ENCODE data around the gene TEDC1.

The TEDC1 gene

DNA sequence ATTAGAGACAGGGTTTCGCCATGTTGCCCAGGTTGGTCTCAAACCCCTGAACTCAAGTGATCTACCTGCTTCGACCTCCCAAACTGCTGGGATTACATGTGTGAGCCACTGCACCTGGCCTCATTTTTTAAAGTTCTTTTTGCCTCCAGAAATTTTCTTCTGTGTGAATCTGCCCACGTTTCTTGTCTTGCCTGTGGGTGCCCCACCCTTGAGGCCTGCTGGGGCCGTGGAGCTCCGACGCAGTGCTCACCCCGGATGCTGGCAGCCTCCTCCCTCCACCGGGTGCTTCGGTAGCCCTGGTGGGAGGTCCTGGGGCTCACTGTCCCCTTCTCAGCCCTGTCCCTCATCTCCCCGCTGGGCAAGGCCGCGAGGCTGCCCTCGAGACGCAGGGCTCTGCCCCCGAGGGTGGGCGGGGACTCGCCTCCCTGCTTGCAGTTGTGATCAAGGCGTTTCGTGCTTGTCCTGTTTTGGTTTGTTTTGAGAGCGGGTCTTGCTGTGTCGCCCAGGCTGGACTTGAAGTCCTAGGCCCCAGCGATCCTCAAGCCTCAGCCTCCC is 35.9 kb upstream of the TEDC1 start:
- H3K9ac ChIP-seq (ENCODE audit: insufficient read length) = no peak overlapping the region
- H3K27ac ChIP-seq = no peak overlapping the region
- no peak for TF ChIP-seq FOXP2 (optimal IDR thresholded peaks at IDR 0.05; ENCODE audit: control extremely low read depth, extremely low read length, insufficient read depth)
- TF ChIP-seq POLR2AphosphoS5 (IDR thresholded peaks at IDR 0.05; ENCODE audit: borderline replicate concordance, low read depth, low read length) = no peak
- no peak for TF ChIP-seq EZH2 (IDR thresholded peaks at IDR 0.05)
- H3K36me3 ChIP-seq (ENCODE audit: insufficient read depth, low read length) = peaks cover 48% of the 10 kb centered on the region; the same call in 1 of the 2 replicates
- H3K9me3 ChIP-seq (ENCODE audit: low read depth, low read length) = no peaks in the 10 kb centered on the region
- DNase-seq (ENCODE audit: low read depth, low spot score) = no peak
- H3K4me3 ChIP-seq = no peak overlapping the region

GRCh38 chr14:105455766-105456660 is 35.0 kb upstream of the TEDC1 start:
- H3K4me3 ChIP-seq = no peak overlapping the region
- no peak for DNase-seq (ENCODE audit: low read depth, low spot score)
- TF ChIP-seq POLR2AphosphoS5 (IDR thresholded peaks at IDR 0.05; ENCODE audit: borderline replicate concordance, low read depth, low read length) (no peak), EZH2 (IDR thresholded peaks at IDR 0.05) (no peak), FOXP2 (optimal IDR thresholded peaks at IDR 0.05; ENCODE audit: control extremely low read depth, extremely low read length, insufficient read depth) (no peak)
- H3K36me3 ChIP-seq (ENCODE audit: insufficient read depth, low read length) = peaks cover 48% of the 10 kb centered on the region; the same call in 1 of the 2 replicates
- no peaks in the 10 kb centered on the region for H3K9me3 ChIP-seq (ENCODE audit: low read depth, low read length)
- no peak overlapping the region for H3K27ac ChIP-seq
- H3K9ac ChIP-seq (ENCODE audit: insufficient read length) = no peak overlapping the region

DNA sequence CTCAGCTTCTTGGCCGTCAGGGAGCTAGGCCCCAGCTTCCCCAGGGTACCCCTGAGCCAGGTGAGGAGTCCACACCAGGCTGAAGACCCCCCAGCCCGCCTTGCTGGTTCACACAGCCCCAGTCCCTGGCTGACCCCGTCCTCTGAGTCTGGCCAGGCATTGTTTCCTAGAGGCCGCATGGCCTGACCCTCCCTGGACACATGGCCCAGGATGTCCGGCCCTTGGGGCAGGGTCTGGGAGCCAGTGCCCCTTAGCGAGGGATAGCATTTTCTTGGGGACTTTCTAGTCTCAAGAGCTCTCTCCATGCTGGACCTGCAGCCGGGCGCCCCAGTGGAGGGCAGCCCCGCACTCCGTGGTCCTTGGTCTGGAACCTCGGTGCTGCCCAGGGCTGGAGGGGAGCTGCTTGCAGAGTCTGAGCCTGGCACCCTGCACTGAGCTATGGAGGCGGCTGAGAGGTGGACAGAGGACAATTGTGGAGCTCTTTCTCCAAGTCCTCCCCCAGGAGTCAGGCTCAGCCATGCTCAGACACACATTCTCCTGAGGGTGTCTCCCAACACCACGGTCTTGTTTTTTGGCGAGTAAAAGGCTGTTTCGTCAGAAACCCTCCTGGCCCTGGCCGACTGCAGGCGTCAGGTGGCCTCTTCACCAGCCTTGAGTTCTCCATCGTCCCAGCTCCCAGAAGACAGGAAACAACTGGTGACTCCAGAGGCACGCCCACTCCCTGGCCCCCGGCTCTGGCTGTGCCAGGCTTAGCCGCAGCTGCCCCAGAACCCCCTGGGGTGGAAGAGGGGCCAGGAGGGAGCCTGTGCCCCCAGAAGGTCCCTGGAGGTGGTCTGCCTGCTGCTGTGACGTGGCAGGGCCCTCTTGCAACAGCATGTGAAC is 34.1 kb upstream of the TEDC1 start:
- H3K4me3 ChIP-seq = no peak overlapping the region
- DNase-seq (ENCODE audit: low read depth, low spot score) = no peak
- TF ChIP-seq POLR2AphosphoS5 (IDR thresholded peaks at IDR 0.05; ENCODE audit: borderline replicate concordance, low read depth, low read length) = no peak
- no peak for TF ChIP-seq FOXP2 (optimal IDR thresholded peaks at IDR 0.05; ENCODE audit: control extremely low read depth, extremely low read length, insufficient read depth)
- no peak for TF ChIP-seq EZH2 (IDR thresholded peaks at IDR 0.05)
- H3K36me3 ChIP-seq (ENCODE audit: insufficient read depth, low read length) = peaks cover 51% of the 10 kb centered on the region; the same call in 1 of the 2 replicates
- no peak overlapping the region for H3K27ac ChIP-seq
- no peaks in the 10 kb centered on the region for H3K9me3 ChIP-seq (ENCODE audit: low read depth, low read length)
- no peak overlapping the region for H3K9ac ChIP-seq (ENCODE audit: insufficient read length)

GRCh38 chr14:105458010-105458409 is 33.0 kb upstream of the TEDC1 start:
- Histone ChIP-seq H3K36me3 (ENCODE audit: insufficient read depth, low read length) (peaks cover 49% of the 10 kb centered on the region; the same call in 1 of the 2 replicates), H3K27ac (no peak overlapping the region), H3K4me3 (no peak overlapping the region), H3K9me3 (ENCODE audit: low read depth, low read length) (no peaks in the 10 kb centered on the region), H3K9ac (ENCODE audit: insufficient read length) (no peak overlapping the region)
- DNase-seq (ENCODE audit: low read depth, low spot score) = no peak
- TF ChIP-seq POLR2AphosphoS5 (IDR thresholded peaks at IDR 0.05; ENCODE audit: borderline replicate concordance, low read depth, low read length) (no peak), EZH2 (IDR thresholded peaks at IDR 0.05) (no peak), FOXP2 (optimal IDR thresholded peaks at IDR 0.05; ENCODE audit: control extremely low read depth, extremely low read length, insufficient read depth) (no peak)

DNA sequence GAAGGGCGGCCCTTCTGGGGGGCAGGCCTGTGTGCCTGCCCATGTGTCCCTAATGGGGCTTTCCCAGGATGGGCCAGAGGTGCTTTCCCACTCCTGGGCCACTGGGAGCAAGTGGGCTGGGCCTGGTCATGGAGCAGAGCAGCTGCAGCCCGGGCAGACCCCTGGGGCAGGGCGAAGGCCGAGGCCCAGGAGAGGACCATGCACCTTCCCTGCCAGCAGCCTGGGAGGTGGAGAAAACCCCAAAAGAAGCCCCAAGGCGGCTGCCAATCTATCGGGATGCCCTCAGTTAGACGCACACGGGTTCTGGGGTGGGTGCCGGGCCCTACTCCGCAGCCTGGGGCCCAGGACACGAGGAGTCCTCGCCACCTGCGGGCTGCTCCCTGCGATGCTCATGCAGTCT is 32.5 kb upstream of the TEDC1 start:
- DNase-seq (ENCODE audit: low read depth, low spot score) = no peak
- H3K27ac ChIP-seq = no peak overlapping the region
- no peak overlapping the region for H3K4me3 ChIP-seq
- H3K36me3 ChIP-seq (ENCODE audit: insufficient read depth, low read length) = peaks cover 53% of the 10 kb centered on the region; the same call in 1 of the 2 replicates
- no peak overlapping the region for H3K9ac ChIP-seq (ENCODE audit: insufficient read length)
- no peak for TF ChIP-seq POLR2AphosphoS5 (IDR thresholded peaks at IDR 0.05; ENCODE audit: borderline replicate concordance, low read depth, low read length)
- no peak for TF ChIP-seq FOXP2 (optimal IDR thresholded peaks at IDR 0.05; ENCODE audit: control extremely low read depth, extremely low read length, insufficient read depth)
- no peak for TF ChIP-seq EZH2 (IDR thresholded peaks at IDR 0.05)
- no peaks in the 10 kb centered on the region for H3K9me3 ChIP-seq (ENCODE audit: low read depth, low read length)

GRCh38 chr14:105460116-105460515 is 30.9 kb upstream of the TEDC1 start:
- DNase-seq (ENCODE audit: low read depth, low spot score) = no peak
- no peak overlapping the region for H3K4me3 ChIP-seq
- no peaks in the 10 kb centered on the region for H3K9me3 ChIP-seq (ENCODE audit: low read depth, low read length)
- TF ChIP-seq EZH2 (IDR thresholded peaks at IDR 0.05) (no peak), FOXP2 (optimal IDR thresholded peaks at IDR 0.05; ENCODE audit: control extremely low read depth, extremely low read length, insufficient read depth) (no peak), POLR2AphosphoS5 (IDR thresholded peaks at IDR 0.05; ENCODE audit: borderline replicate concordance, low read depth, low read length) (no peak)
- no peak overlapping the region for H3K27ac ChIP-seq
- no peak overlapping the region for H3K9ac ChIP-seq (ENCODE audit: insufficient read length)
- peaks cover 57% of the 10 kb centered on the region; the same call in 1 of the 2 replicates for H3K36me3 ChIP-seq (ENCODE audit: insufficient read depth, low read length)

DNA sequence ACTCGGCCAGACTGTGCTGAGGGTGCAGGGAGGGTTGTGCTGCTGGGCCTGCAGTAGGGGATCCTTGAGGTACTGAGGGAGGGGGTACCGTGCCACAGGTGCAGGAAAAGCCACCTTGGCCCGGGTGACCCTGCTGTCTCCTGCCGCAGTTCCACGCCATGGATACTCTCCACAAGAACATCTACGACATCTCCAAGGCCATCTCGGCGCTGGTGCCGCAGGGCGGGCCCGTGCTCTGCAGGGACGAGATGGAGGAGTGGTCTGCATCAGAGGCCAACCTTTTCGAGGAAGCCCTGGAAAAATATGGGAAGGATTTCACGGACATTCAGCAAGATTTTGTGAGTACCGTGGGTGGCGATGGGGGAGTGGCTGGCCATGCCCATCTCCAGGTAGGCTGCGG is 30.4 kb upstream of the TEDC1 start:
- DNase-seq (ENCODE audit: low read depth, low spot score) = no peak
- Histone ChIP-seq H3K9me3 (ENCODE audit: low read depth, low read length) (no peaks in the 10 kb centered on the region), H3K27ac (no peak overlapping the region), H3K4me3 (no peak overlapping the region), H3K36me3 (ENCODE audit: insufficient read depth, low read length) (peaks cover 59% of the 10 kb centered on the region; the same call in 1 of the 2 replicates), H3K9ac (ENCODE audit: insufficient read length) (no peak overlapping the region)
- TF ChIP-seq POLR2AphosphoS5 (IDR thresholded peaks at IDR 0.05; ENCODE audit: borderline replicate concordance, low read depth, low read length) (no peak; the same call in 1 of the 2 replicates), EZH2 (IDR thresholded peaks at IDR 0.05) (no peak), FOXP2 (optimal IDR thresholded peaks at IDR 0.05; ENCODE audit: control extremely low read depth, extremely low read length, insufficient read depth) (no peak)
